ENCODE results near the gene EML1.
A peak's percentile ranks its signal among the peaks of the same experiment; 100 is the strongest.

DNA sequence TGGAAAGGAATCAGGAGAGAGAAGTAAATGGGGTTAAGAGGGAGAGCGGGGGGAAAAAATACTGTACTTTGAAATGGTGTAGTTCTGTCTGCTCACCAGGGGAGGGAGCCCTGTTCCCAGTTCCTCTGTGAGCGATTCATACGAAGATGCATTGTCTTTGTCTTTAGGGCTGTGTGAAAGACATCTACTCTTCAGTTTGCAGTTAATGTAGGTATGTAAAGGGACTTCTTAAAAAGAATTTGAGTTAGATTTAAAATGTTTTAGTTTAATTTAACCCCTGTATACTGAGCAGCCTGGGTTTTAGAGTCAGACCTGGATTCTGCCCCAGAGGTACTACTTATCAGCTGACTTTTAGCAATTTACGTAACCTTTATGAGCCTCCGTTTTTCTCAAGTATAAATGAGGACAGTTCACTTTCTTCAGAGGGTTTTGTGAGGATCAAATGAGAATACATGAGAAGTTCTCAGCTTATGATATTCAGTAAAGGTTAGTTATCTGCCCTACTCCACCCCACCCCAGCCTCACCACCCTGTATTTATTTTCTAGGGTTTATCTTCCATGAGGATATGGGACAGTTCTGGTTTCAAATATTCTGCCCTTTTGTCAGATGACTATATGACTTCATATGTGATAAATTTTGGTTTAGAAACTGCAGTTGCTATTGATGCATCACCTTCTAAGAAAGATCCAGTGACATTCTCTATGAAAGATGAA, 189.5 kb downstream of the EML1 start:
- TF ChIP-seq, protein P1, sequence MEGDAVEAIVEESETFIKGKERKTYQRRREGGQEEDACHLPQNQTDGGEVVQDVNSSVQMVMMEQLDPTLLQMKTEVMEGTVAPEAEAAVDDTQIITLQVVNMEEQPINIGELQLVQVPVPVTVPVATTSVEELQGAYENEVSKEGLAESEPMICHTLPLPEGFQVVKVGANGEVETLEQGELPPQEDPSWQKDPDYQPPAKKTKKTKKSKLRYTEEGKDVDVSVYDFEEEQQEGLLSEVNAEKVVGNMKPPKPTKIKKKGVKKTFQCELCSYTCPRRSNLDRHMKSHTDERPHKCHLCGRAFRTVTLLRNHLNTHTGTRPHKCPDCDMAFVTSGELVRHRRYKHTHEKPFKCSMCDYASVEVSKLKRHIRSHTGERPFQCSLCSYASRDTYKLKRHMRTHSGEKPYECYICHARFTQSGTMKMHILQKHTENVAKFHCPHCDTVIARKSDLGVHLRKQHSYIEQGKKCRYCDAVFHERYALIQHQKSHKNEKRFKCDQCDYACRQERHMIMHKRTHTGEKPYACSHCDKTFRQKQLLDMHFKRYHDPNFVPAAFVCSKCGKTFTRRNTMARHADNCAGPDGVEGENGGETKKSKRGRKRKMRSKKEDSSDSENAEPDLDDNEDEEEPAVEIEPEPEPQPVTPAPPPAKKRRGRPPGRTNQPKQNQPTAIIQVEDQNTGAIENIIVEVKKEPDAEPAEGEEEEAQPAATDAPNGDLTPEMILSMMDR (IDR thresholded peaks at IDR 0.05): peak; percentile 56 to 89 (median 82)
- no peak for TF ChIP-seq POLR2A (IDR thresholded peaks at IDR 0.05)

All from body of pancreas (tissue), 4 donors.